ENCODE results near the gene PPP2R2D.

GRCh38 chr10:131905267-131905571 is 4.4 kb downstream of the PPP2R2D start:
- TF ChIP-seq CTCF (IDR thresholded peaks at IDR 0.05) = no peak
- no peak for TF ChIP-seq POLR2A (IDR thresholded peaks at IDR 0.05)

Data from lower leg skin (tissue), 3 donors.